Right atrium auricular region (tissue), 2 donors: ENCODE results near the gene NOL8. TPM values are rescaled to one million over a fixed set of nuclear protein-coding genes. Genes with fewer than 3 reads are reported as not detected.

Source experiments
- DNase-seq: peaks from one replicate; pipeline ENCODE4 v3.0.0-alpha.2; 2019; ENCODE audit warnings: low spot score
- H3K27ac ChIP-seq, 2 donors: fragments of 200-600 bp; sonication (generic); 1 replicate in 1 of 2; 2 replicates in 1 of 2; pipeline ENCODE4 v1.5.1; 2016 to 2019
- H3K27me3 ChIP-seq, 2 donors: fragments of 200-600 bp; sonication (generic); one replicate each; pipeline versions ENCODE4 v1.5.1 to v1.6.0; 2017 to 2019
- H3K36me3 ChIP-seq: fragments of 200-600 bp; sonication (generic); one replicate; pipeline ENCODE4 v1.5.1; 2016
- H3K4me1 ChIP-seq, 2 donors: fragments of 200-600 bp; sonication (generic); one replicate each; pipeline versions ENCODE4 v1.5.1 to v1.6.0; 2017 to 2019
- H3K4me3 ChIP-seq, 2 donors: fragments of 200-600 bp; sonication (generic); 1 replicate in 1 of 2; 2 replicates in 1 of 2; pipeline ENCODE4 v1.5.1; 2017 to 2019; ENCODE audit warnings: mild to moderate bottlenecking in 1 of 2, moderate library complexity in 1 of 2
- H3K9me3 ChIP-seq, 2 donors: fragments of 200-600 bp; sonication (generic); one replicate each; pipeline ENCODE4 v1.5.1; 2019
- total RNA-seq, 2 donors: library from RNA; depleted of rRNA; stranded (reverse); fragments of >200 nt; gene quantifications; one replicate each; pipeline ENCODE4 v1.1.0, GENCODE V29; 2016
- TF ChIP-seq, protein P1 (sequence below), 2 donors: fragments of 200-600 bp; sonication (generic); IDR thresholded peaks; one replicate each; pipeline ENCODE4 v1.5.1; 2019; ENCODE audit warnings: antibody characterized with exemption in 2 of 2

Gene NOL8
- total RNA-seq, 2 donors from 2014 or later = 11.4 to 12.3 TPM

DNA sequence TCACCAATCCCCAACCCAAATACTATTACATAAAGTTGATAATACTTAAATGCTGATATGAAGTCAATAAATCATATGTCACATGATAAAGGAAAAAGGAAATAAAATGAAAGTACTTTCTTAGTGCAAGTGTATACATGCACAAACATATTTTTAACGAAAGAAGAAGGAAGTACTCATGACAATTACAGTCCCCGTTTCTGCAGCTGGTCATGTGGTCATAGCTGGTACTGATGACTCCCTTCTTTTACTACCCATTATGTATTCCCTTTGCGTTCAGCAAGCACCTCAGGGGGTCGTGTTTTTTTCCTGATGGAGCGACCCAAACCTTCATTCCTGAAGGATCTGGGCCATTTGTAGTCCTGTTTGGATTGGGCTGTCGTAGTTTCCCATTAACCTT lies 27.9 kb upstream of the NOL8 start:
- Histone ChIP-seq H3K4me3 (no peak overlapping the region), H3K27me3 (no peaks in the 10 kb centered on the region), H3K4me1 (no peaks in the 10 kb centered on the region), H3K36me3 (no peaks in the 10 kb centered on the region), H3K9me3 (peaks cover 0 to 37% of the 10 kb centered on the region in 2 donors), H3K27ac (no peak overlapping the region)
- DNase-seq = no peak
- TF ChIP-seq, protein P1, sequence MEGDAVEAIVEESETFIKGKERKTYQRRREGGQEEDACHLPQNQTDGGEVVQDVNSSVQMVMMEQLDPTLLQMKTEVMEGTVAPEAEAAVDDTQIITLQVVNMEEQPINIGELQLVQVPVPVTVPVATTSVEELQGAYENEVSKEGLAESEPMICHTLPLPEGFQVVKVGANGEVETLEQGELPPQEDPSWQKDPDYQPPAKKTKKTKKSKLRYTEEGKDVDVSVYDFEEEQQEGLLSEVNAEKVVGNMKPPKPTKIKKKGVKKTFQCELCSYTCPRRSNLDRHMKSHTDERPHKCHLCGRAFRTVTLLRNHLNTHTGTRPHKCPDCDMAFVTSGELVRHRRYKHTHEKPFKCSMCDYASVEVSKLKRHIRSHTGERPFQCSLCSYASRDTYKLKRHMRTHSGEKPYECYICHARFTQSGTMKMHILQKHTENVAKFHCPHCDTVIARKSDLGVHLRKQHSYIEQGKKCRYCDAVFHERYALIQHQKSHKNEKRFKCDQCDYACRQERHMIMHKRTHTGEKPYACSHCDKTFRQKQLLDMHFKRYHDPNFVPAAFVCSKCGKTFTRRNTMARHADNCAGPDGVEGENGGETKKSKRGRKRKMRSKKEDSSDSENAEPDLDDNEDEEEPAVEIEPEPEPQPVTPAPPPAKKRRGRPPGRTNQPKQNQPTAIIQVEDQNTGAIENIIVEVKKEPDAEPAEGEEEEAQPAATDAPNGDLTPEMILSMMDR (IDR thresholded peaks at IDR 0.05) = no peak

DNA sequence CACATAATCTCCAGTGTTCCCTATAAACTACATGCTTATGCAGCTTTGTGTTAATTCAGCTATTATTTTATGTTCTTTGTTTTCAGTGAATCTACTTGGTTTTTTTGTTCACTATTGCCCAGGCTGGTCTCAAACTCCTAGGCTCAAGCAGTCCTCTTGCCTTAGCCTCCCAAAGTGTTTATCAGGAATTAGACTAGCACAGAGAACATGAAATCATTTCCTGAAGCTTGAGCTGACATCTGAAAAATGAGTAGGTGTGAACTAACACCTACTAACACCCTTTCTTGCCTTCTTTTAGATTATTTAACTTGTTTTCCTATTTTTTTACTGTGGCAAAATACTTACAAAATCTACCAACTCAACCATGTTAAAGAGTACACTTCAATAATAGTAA lies 25.6 kb upstream of the NOL8 start:
- H3K9me3 ChIP-seq = peaks cover 0 to 13% of the 10 kb centered on the region in 2 donors
- no peaks in the 10 kb centered on the region for H3K27me3 ChIP-seq
- no peaks in the 10 kb centered on the region for H3K36me3 ChIP-seq
- peak overlapping the region; percentile 56 to 61 for H3K27ac ChIP-seq
- TF ChIP-seq, protein P1 (IDR thresholded peaks at IDR 0.05) = no peak
- no peak overlapping the region for H3K4me3 ChIP-seq
- no peak for DNase-seq
- no peaks in the 10 kb centered on the region for H3K4me1 ChIP-seq

DNA sequence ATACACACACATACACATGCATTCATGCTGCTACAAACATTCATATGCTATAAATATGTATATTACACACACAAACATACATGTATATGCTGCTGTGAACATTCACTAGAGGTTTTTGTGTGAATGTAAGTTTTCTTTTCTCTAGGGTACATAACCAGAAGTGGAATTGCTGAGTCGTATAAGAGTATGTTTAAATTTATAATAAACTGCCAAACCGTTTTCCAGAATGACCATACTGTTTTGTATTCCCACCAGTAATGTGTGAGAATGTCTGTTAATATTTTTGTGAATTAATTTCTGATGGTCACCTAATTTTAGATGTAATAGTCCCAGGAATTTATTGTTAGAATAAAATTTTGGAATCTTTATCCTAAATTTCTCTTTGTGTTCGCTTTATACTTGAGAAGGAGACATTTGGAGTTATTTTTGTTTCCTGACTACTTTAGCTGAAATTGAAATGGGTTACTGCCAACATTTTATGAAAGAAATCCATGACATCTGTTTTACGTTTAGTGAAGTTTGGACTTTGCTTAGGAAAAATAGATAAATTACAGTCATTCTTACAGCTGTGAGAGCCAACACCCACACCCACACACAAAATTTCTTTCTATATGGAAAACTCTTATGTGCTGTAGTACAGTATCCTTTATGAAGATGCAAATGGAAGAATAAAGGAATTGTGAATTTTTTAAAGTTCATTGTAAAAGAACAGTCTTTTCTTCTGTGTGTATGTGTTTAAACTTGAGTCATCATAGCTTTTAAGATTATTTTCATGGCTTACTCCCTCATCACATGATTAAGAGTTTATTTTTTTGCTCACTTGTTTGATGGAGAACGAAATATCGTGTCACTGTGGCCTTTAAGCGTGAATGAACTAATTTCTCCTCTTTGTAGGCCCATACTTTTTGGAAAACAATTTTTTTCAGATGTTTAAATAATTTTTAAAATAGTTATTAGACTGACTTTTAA lies 24.9 kb upstream of the NOL8 start:
- no peaks in the 10 kb centered on the region for H3K27me3 ChIP-seq
- H3K36me3 ChIP-seq = no peaks in the 10 kb centered on the region
- no peaks in the 10 kb centered on the region for H3K4me1 ChIP-seq
- peak overlapping the region; percentile 56 to 61 for H3K27ac ChIP-seq
- peaks cover 0 to 8% of the 10 kb centered on the region in 2 donors for H3K9me3 ChIP-seq
- TF ChIP-seq, protein P1 (IDR thresholded peaks at IDR 0.05) = no peak
- no peak for DNase-seq
- no peak overlapping the region for H3K4me3 ChIP-seq

DNA sequence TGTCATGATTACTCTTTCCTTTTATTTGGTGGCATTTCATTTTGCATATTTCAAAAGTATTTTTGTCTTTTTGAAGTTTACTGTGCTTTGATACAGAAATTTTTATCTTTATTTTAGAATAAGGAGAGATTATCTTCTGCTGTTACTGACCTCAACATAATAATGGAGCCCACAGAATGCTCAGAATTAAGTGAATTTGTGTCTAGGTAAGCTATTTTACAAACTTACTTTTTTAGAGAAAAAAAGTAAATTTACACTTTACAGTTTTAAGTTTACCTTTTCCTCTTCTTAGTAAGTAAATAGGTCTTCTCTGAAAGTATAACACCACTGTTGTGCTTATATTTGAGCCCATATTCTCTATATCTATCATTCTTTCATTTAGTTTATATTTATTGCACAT lies 20.4 kb upstream of the NOL8 start:
- H3K4me3 ChIP-seq = no peak overlapping the region
- no peaks in the 10 kb centered on the region for H3K36me3 ChIP-seq
- H3K27me3 ChIP-seq = no peaks in the 10 kb centered on the region
- TF ChIP-seq, protein P1 (IDR thresholded peaks at IDR 0.05) = no peak
- DNase-seq = no peak
- no peaks in the 10 kb centered on the region for H3K4me1 ChIP-seq
- H3K27ac ChIP-seq = no peak overlapping the region
- H3K9me3 ChIP-seq = no peaks in the 10 kb centered on the region

DNA sequence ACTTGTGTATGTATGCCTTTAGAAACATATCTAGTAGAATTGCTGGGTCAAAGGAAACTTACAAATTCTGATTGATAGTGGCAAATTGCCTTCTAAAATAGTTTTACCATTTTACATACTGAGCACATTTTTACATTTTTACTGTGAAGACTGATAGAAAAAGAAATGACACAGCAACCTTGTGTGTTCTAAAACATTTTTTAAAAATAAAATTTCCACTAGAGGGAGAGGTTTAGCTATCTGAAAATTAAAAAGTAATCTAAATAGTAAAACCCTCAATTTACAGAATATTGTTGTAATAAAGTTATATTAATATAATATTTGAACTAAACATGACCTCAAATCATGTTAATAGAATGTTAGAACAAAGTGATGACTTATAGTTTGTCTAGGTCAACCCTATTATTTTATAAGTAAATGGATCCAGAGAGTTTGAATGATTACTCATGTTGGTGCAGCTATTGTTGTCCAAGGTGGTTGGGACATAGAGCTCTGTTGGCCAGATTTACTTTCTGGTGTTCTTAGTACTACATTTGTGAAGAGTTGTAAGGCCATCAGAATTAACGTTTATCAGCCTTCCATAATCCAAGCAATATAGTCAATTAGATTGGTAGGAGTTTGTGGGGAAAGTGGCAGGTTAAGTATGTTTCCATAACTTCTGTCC lies 17.8 kb upstream of the NOL8 start:
- H3K9me3 ChIP-seq = no peaks in the 10 kb centered on the region
- no peaks in the 10 kb centered on the region for H3K27me3 ChIP-seq
- DNase-seq = no peak
- no peaks in the 10 kb centered on the region for H3K4me1 ChIP-seq
- TF ChIP-seq, protein P1 (IDR thresholded peaks at IDR 0.05) = peak in 1 of 2 donors; percentile 49
- no peak overlapping the region for H3K27ac ChIP-seq
- no peaks in the 10 kb centered on the region for H3K36me3 ChIP-seq
- no peak overlapping the region for H3K4me3 ChIP-seq
